Liver (tissue), 3 donors: ENCODE data around the gene ABCD3.

Experiments
- CTCF ChIP-seq: fragments of 150-350 bp; IDR thresholded peaks from 2 replicates; pipeline ENCODE4 v1.5.1; 2017; ENCODE audit warnings: improper control_type of control experiment, low read depth, low read length; ENCODE audit not compliant: missing input control
- EGR1 ChIP-seq, 2 donors: IDR thresholded peaks; 2 replicates each; pipeline ENCODE4 v1.6.1; 2016 to 2018; ENCODE audit warnings: antibody characterized with exemption in 2 of 2, low read depth in 2 of 2
- GABPA ChIP-seq, 2 donors: IDR thresholded peaks in 1 of 2; conservative IDR thresholded peaks in 1 of 2; 2 replicates each; pipeline ENCODE4 v1.6.1; 2016; ENCODE audit warnings: antibody characterized with exemption in 2 of 2, mild to moderate bottlenecking in 1 of 2, moderate library complexity in 1 of 2
- MAX ChIP-seq: IDR thresholded peaks from 2 replicates; pipeline ENCODE4 v1.6.1; 2016; ENCODE audit warnings: antibody characterized with exemption
- NR2F2 ChIP-seq: IDR thresholded peaks from 2 replicates; pipeline ENCODE4 v1.6.1; 2016; ENCODE audit warnings: antibody characterized with exemption
- RAD21 ChIP-seq, 2 donors: IDR thresholded peaks; 2 replicates each; pipeline ENCODE4 v1.6.1; 2016; ENCODE audit warnings: antibody characterized with exemption in 2 of 2, mild to moderate bottlenecking in 2 of 2
- REST ChIP-seq: IDR thresholded peaks from 2 replicates; pipeline ENCODE4 v1.6.1; 2016; ENCODE audit warnings: antibody characterized with exemption, mild to moderate bottlenecking
- SP1 ChIP-seq: IDR thresholded peaks from 2 replicates; pipeline ENCODE4 v1.6.1; 2018; ENCODE audit warnings: antibody characterized with exemption, mild to moderate bottlenecking
- TAF1 ChIP-seq: conservative IDR thresholded peaks from 2 replicates; pipeline ENCODE4 v1.6.1; 2016; ENCODE audit warnings: antibody characterized with exemption, mild to moderate bottlenecking
- TF ChIP-seq, protein P1 (sequence below): IDR thresholded peaks from 2 replicates; pipeline ENCODE4 v1.6.1; 2016; ENCODE audit warnings: antibody characterized with exemption
- TF ChIP-seq, protein P2 (sequence below): IDR thresholded peaks from 2 replicates; pipeline ENCODE4 v1.6.1; 2016; ENCODE audit warnings: antibody characterized with exemption
- donor health status: healthy.
- donor health status: healthy.

DNA sequence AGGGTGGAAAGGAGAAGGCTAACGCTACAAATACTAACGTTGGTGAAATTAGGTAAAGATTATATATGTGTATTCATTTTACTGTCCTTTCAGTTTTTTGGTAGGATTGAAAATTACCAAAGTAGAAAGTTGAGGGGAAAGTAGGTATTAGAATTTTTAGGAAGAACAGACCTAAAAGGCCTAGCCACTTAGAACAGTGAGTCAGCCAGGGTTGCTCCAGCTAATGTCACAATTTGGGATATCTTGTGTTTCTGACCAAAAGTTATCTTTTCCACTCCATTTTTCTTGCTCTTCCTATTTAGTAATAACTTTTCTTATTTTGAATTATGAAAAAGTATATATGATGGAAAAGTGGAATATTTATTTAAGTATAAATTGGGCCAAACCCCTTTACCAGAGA lies 83.2 kb downstream of the ABCD3 start:
- TF ChIP-seq GABPA (IDR thresholded peaks at IDR 0.05 in 1 of 2, conservative IDR thresholded peaks at IDR 0.05 in 1 of 2) (no peak), CTCF (no peak), TAF1 (no peak), REST (no peak), SP1 (no peak), RAD21 (IDR thresholded peaks at IDR 0.05) (no peak), MAX (no peak), EGR1 (IDR thresholded peaks at IDR 0.05; ENCODE audit: low read depth in 2 of 2) (no peak), NR2F2 (no peak)
- TF ChIP-seq, protein P1, sequence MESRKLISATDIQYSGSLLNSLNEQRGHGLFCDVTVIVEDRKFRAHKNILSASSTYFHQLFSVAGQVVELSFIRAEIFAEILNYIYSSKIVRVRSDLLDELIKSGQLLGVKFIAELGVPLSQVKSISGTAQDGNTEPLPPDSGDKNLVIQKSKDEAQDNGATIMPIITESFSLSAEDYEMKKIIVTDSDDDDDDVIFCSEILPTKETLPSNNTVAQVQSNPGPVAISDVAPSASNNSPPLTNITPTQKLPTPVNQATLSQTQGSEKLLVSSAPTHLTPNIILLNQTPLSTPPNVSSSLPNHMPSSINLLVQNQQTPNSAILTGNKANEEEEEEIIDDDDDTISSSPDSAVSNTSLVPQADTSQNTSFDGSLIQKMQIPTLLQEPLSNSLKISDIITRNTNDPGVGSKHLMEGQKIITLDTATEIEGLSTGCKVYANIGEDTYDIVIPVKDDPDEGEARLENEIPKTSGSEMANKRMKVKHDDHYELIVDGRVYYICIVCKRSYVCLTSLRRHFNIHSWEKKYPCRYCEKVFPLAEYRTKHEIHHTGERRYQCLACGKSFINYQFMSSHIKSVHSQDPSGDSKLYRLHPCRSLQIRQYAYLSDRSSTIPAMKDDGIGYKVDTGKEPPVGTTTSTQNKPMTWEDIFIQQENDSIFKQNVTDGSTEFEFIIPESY = no peak
- TF ChIP-seq, protein P2, sequence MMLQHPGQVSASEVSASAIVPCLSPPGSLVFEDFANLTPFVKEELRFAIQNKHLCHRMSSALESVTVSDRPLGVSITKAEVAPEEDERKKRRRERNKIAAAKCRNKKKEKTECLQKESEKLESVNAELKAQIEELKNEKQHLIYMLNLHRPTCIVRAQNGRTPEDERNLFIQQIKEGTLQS = no peak
